ENCODE results near the gene ZNF592. TPM values are rescaled to one million over a fixed set of nuclear protein-coding genes. Genes with fewer than 3 reads are reported as not detected.

The ZNF592 gene
- total RNA-seq, 1 experiment from 2014 or later, result 6.9 TPM

DNA sequence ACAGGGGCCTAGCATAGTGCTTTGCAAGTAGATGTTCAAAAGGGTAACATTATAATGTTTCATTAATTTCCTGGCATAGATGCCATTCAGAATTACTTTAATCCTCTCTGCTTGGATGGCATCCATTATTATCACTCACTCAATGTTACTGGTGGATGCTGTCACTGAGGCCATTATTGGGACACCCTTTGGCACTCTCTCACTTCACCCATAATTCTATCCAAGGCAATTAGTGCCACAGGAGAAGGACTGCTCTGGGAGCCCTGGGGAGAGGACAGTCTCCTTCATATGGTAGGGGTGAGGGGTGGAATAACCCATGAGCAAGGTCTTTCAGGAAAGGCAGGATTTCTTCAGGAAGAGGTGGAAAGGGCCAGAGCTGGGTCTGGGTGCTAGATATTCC is 107.4 kb downstream of the ZNF592 start:
- no peak for DNase-seq (ENCODE audit: low spot score)

Other genes with a start within 250 kb of the ZNF592 start
- gene ZSCAN2, start 147.6 kb upstream of the ZNF592 start, total RNA-seq (2014; rRNA removed; shearing (Covaris generic)), result 13.2 and 17.5 TPM in 2 replicates
- 17.8 and 19.0 TPM in 2 replicates for gene WDR73, start 94.3 kb upstream of the ZNF592 start, total RNA-seq (2014; rRNA removed; shearing (Covaris generic))
- 0.53 and 2.8 TPM in 2 replicates for gene NMB, start 90.4 kb upstream of the ZNF592 start, total RNA-seq (2014; rRNA removed; shearing (Covaris generic))
- 262 and 270 TPM in 2 replicates for gene SEC11A, start 32.5 kb upstream of the ZNF592 start, total RNA-seq (2014; rRNA removed; shearing (Covaris generic))
- 0.10 and 0.12 TPM in 2 replicates for gene ALPK3, start 68.8 kb downstream of the ZNF592 start, total RNA-seq (2014; rRNA removed; shearing (Covaris generic))
- not detected in 2 replicates for gene SLC28A1, start 136.1 kb downstream of the ZNF592 start, total RNA-seq (2014; rRNA removed; shearing (Covaris generic))
- gene PDE8A, start 233.3 kb downstream of the ZNF592 start, total RNA-seq (2014; rRNA removed; shearing (Covaris generic)), result 7.9 and 13.8 TPM in 2 replicates